Measurements from ENCODE around the gene PRG2. TPM values are rescaled to one million over a fixed set of nuclear protein-coding genes. Genes with fewer than 3 reads are reported as not detected.

PRG2 gene
- total RNA-seq (2014; rRNA removed; shearing (Covaris generic)), result not detected in 2 replicates
- polyA plus RNA-seq (2014; cell fraction: nucleus; rRNA removed), result not detected in 2 replicates

- no peak for DNase-seq (ENCODE audit: extremely low read depth, low read depth)
Observed at GRCh38 chr11:57390535-57390934, at the start of gene PRG2. TSS of gene PRG2 (minus strand) at chr11:57390650. CDS start at chr11:57389944, 706 bp downstream.

GRCh38 chr11:57439786-57440185 lies 49.3 kb upstream of the PRG2 start:
- DNase-seq (ENCODE audit: extremely low read depth, low read depth), result no peak

- no peak for DNase-seq (ENCODE audit: extremely low read depth, low read depth)
Observed at GRCh38 chr11:57438345-57439285, 48.2 kb upstream of the PRG2 start.

- DNase-seq (ENCODE audit: extremely low read depth, low read depth), result no peak
Observed at GRCh38 chr11:57436031-57436430, 45.6 kb upstream of the PRG2 start.

- no peak for DNase-seq (ENCODE audit: extremely low read depth, low read depth)
Observed at GRCh38 chr11:57434640-57435546, 44.4 kb upstream of the PRG2 start.

GRCh38 chr11:57432714-57433163 lies 42.3 kb upstream of the PRG2 start:
- no peak for DNase-seq (ENCODE audit: extremely low read depth, low read depth)

GRCh38 chr11:57432149-57432561 lies 41.7 kb upstream of the PRG2 start:
- DNase-seq (ENCODE audit: extremely low read depth, low read depth), result no peak

- DNase-seq (ENCODE audit: extremely low read depth, low read depth), result no peak
Observed at GRCh38 chr11:57430952-57431351, 40.5 kb upstream of the PRG2 start.

- no peak for DNase-seq (ENCODE audit: extremely low read depth, low read depth)
Observed at GRCh38 chr11:57429946-57430345, 39.5 kb upstream of the PRG2 start.

GRCh38 chr11:57428643-57429042 lies 38.2 kb upstream of the PRG2 start:
- no peak for DNase-seq (ENCODE audit: extremely low read depth, low read depth)

- no peak for DNase-seq (ENCODE audit: extremely low read depth, low read depth)
Observed at GRCh38 chr11:57427727-57428082, 37.3 kb upstream of the PRG2 start.

- DNase-seq (ENCODE audit: extremely low read depth, low read depth), result no peak
Observed at GRCh38 chr11:57426929-57427726, 36.7 kb upstream of the PRG2 start, which contains the start of gene SLC43A3. TSS of gene SLC43A3 (minus strand) at chr11:57427121. CDS start at chr11:57426172, 949 bp downstream.

GRCh38 chr11:57426439-57426928 lies 36.0 kb upstream of the PRG2 start:
- no peak for DNase-seq (ENCODE audit: extremely low read depth, low read depth)

- DNase-seq (ENCODE audit: extremely low read depth, low read depth), result no peak
Observed at GRCh38 chr11:57425565-57426438, 35.4 kb upstream of the PRG2 start.

GRCh38 chr11:57424792-57425564 lies 34.5 kb upstream of the PRG2 start:
- DNase-seq (ENCODE audit: extremely low read depth, low read depth), result no peak

GRCh38 chr11:57424137-57424791 lies 33.8 kb upstream of the PRG2 start:
- DNase-seq (ENCODE audit: extremely low read depth, low read depth), result no peak

GRCh38 chr11:57422669-57423068 lies 32.2 kb upstream of the PRG2 start:
- DNase-seq (ENCODE audit: extremely low read depth, low read depth), result no peak

- DNase-seq (ENCODE audit: extremely low read depth, low read depth), result no peak
Observed at GRCh38 chr11:57421805-57422204, 31.4 kb upstream of the PRG2 start.

Data from NCI-H460 (cell line).